ENCODE measurements around the gene TPCN2.

TPCN2 gene

DNA sequence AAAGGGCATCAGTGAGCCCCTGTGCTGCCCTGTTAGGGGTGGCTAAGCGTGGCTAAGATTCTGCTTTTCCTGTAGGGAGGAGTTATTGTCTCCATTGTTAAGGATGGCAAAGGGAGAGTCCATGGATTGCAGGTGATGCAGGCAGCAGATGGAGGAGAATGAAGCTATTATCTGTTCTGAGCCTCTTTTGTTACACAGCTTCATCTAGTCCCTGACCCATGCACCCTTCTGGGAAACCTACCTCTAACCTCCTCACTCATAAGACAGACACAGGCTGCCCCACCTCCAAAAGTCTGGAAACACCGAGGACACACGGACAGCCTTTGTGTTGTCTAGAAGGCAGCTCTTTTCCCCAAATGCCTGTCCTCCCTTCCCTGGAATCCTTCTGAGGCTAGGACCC lies 120.7 kb downstream of the TPCN2 start:
- no peak for DNase-seq

GRCh38 chr11:69170704-69171103 lies 122.0 kb downstream of the TPCN2 start:
- no peak for DNase-seq

DNA sequence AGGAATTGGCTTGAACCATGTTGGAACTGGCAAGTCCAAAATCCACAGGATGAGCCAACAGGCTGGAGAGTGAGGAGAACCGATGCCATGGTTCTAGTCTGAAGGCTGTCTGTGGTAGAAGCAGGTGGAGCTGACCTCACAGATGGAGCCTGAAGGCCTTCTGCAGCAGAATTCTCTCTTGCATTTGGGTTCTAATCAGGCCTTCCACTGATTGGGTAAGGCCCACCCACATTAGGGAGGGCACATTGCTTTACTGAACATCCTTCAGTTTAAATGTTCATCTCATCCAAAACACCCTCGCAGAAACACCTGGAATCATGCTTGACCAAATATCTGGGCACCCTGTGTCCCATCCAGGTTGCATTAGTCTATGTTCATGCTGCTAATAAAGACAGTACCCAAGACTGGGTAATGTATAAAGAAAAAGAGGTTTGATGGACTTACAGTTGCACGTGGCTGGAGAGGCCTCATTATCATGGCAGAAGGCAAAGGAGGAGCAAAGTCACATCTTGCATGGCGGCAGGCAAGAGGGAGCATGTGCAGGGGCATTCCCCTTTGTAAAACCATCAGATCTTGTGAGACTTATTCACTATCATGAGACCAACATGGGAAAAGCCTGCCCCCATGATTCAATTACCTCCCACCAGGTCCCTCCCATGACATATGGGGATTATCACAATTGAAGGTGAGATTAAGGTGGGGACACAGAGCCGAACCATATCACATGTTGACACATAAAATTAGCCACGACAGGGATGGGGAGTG lies 122.9 kb downstream of the TPCN2 start:
- no peak for DNase-seq

GRCh38 chr11:69172674-69173073 lies 123.9 kb downstream of the TPCN2 start:
- DNase-seq: no peak

DNA sequence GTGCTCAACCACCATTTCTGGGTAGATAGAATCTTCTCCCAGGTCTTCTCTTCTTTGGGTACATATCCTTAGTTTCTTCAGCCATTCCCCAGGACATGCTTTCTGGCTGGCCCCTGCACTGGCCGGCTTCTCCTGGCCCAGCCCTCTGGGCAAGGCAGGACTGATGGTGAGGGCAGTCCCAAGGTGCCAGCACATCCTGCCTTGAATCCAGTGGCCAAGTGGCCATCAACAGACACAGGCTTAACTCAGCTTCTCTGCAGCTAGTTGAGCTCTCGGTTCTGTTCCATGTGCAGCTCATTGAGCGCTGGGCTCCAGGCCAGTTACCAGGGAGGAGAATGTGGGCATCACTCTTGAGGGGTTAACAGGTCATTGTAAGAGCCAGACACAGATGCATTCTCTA lies 124.6 kb downstream of the TPCN2 start:
- DNase-seq: no peak

DNA sequence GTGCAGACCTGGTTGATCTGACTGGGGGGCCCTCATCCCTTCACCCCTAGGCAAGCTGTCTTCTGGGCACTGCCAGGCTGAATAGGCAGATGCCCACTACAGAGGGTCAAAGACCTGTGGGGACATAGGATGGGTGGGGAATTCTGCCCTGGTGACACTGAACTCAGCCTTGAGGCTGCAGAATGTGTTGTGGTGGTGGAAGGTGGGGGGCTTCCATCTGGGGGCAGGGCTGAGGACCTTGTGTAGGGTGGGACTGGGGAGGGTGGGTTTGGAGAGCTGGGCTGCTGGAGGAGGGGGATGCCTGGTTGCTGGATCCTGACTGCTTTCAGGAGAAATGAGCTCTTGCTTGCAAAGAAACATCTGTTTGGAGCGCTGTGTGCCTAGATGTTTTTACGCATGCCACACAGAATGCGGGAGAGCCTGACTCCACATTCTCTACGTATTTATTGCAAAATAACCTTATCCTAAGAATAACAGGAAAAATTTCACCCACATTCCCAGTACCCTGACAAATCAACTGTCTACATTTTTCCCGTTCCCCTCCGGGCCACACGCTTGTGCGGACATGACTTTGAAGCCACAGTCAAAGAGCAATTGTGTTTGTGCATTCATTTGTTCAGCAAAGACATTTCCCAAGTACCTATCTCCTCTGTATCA lies 125.3 kb downstream of the TPCN2 start:
- DNase-seq: no peak

DNA sequence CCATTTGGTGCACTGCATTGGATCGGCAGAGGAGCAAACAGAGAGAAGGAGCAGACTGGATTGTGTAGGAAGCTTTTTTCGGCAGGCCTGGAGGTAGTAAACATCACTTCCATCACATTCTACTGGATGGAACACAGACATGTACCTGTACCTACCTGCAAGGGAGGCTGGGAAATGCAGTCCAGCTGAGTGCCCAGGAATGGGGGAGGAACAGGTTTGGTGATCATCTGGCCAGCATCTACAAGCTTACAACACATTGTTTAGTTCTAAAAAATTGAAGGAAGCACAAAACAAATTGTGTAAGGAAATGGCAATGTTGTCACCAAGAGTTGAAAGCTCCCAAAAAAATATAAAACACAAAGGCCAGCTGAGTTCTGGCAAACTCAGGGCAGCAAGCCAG lies 126.1 kb downstream of the TPCN2 start:
- no peak for DNase-seq

DNA sequence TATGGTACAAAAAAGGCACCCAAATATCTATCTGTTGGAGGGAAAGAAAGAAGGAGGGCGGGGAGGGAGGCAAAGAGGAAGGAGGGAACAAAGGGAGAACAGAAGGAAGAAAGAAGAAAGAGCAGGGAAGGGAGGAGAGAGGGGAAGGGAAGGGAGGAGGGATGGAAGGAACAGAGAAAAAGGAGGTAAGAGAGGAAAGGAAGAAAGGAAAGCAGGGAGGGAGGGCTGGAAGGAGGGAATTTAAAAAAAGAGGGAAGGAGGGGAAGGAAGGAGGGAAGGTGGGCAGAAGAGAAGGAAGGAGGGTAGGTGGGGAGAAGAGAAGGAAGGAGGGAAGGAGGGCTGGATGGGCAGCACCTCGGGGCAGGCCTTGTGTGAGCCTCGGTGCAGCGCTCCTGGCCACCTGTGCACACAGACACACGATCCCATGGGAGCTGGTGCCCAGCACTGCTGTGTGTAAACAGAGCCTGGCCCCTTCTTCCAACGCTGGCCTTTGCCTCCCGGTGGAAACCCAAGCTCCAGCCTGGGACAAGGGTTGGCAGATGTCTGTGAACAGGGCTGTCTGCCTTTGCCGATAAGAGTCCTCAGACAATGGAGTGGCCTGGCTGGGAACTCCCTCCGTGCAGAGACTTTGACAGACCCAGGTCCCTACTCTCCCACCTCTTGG lies 130.2 kb downstream of the TPCN2 start:
- DNase-seq: no peak

DNA sequence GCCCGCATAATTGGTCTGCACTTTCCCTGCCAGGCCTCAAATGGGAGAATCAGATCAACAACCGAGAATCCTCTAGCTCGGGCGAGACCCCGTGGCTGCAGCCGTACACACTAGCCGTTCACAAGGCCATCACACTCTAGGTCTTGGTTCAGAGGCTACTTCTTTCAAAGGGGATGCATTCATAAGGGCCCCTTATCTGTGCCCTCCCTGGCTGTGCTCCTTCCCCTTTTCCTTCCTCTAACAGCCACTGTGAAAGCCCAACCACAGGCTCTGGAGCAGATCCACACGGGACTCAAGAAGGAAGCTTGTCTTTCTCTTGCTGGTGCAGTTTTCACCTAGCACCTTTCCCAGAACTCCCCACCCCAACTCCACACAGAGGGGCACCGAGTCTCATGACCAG lies 131.5 kb downstream of the TPCN2 start:
- no peak for DNase-seq

- no peak for DNase-seq
Observed at GRCh38 chr11:69180726-69181125, 132.0 kb downstream of the TPCN2 start.

- no peak for DNase-seq
Observed at GRCh38 chr11:69183613-69184012, 134.9 kb downstream of the TPCN2 start.
